H1 (cell line): ENCODE results near the gene PRSS22.

Source experiments
- CREB1 ChIP-seq: IDR thresholded peaks from 2 replicates; pipeline ENCODE4 v1.6.1; 2012; ENCODE audit warnings: inconsistent platforms
- EP300 ChIP-seq, 2 experiments: IDR thresholded peaks; 1 replicate in 1 of 2; 2 replicates in 1 of 2; pipeline ENCODE4 v1.6.1; 2011 to 2012; ENCODE audit warnings: low read depth in 2 of 2, low read length in 2 of 2, mild to moderate bottlenecking in 2 of 2, borderline replicate concordance in 1 of 2, inconsistent platforms in 1 of 2, moderate library complexity in 1 of 2
- EZH2 ChIP-seq: fragments of 200-600 bp; sonication (generic); IDR thresholded peaks from 2 replicates; pipeline ENCODE4 v1.7.1; 2012; ENCODE audit warnings: low read depth, mild to moderate bottlenecking, moderate library complexity, low read length, inconsistent platforms; ENCODE audit not compliant: severe bottlenecking
- JUND ChIP-seq: IDR thresholded peaks from 2 replicates; pipeline ENCODE4 v1.6.1; 2011; ENCODE audit warnings: mild to moderate bottlenecking, improper control_type of control experiment, low read length
- POLR2A ChIP-seq, 2 experiments: IDR thresholded peaks; 1 replicate in 1 of 2; 2 replicates in 1 of 2; pipeline ENCODE4 v1.6.1; 2011; ENCODE audit warnings: low read depth in 2 of 2, low read length in 2 of 2, mild to moderate bottlenecking in 2 of 2; ENCODE audit errors: control extremely low read depth in 1 of 2
- RAD21 ChIP-seq, 2 experiments: IDR thresholded peaks in 1 of 2; conservative IDR thresholded peaks in 1 of 2; 2 replicates each; pipeline ENCODE4 v1.6.1; 2011; ENCODE audit warnings: low read depth in 2 of 2, low read length in 2 of 2, improper control_type of control experiment in 1 of 2, inconsistent platforms in 1 of 2, mild to moderate bottlenecking in 1 of 2, moderate library complexity in 1 of 2
- SIN3A ChIP-seq, 2 experiments: IDR thresholded peaks in 1 of 2; conservative IDR thresholded peaks in 1 of 2; 2 replicates each; pipeline ENCODE4 v1.6.1; 2011 to 2012; ENCODE audit warnings: low read length in 2 of 2, improper control_type of control experiment in 1 of 2, low read depth in 1 of 2, mild to moderate bottlenecking in 1 of 2
- SRF ChIP-seq: IDR thresholded peaks from 2 replicates; pipeline ENCODE4 v1.6.1; 2011; ENCODE audit warnings: mild to moderate bottlenecking, low read depth, low read length, moderate library complexity
- TF ChIP-seq, protein P1 (sequence below), 3 experiments: IDR thresholded peaks; 1 replicate in 2 of 3; 2 replicates in 1 of 3; pipeline versions ENCODE4 v1.5.1 to v1.6.1; 2011; ENCODE audit warnings: low read length in 3 of 3, mild to moderate bottlenecking in 3 of 3, inconsistent platforms in 2 of 3, low read depth in 1 of 3, moderate library complexity in 1 of 3; ENCODE audit not compliant: insufficient read depth in 1 of 3; ENCODE audit errors: control extremely low read depth in 1 of 3
- TF ChIP-seq, protein P2 (sequence below): IDR thresholded peaks from 2 replicates; pipeline ENCODE4 v1.6.1; 2011; ENCODE audit warnings: low read length, improper control_type of control experiment

DNA sequence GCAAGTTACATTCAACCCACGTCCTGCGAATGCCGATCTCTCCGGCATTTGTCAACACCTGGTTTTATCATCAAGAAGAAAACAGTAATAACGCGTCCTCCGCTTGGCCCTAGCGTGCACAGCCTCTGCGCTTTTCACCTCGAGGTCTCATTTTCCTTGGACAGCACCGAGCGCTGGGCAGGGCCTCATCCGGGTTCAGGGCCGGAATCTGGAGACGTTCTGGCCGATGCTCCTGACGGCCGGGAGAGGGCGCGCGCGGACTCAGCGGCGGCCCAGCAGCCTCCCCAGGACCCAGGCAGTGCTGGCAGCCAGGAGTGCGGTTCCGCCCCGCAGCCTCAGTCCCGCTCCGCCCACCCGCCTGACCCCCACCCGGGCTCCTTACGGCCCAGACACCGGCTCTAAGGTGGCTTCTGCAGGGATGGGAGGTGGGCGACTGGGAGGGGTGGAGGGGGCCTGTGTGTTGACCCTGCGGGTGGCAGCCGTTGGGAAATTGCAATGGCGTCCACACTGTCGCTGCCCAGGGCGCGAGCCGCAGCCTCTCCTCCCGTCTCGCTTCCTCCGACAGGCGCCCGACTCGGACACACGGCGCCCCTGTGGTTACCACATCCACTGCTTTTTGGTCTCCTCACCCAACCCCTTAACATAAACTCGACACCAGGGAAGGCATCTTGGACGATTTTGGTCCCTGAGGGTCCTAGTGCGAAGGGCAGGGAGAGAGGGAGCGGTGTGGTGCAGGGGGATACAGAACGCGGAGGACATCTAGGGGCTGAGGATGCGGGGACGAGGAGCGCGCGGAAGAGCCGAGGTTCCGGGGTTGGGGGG is 46.3 kb upstream of the PRSS22 start:
- TF ChIP-seq, protein P1, sequence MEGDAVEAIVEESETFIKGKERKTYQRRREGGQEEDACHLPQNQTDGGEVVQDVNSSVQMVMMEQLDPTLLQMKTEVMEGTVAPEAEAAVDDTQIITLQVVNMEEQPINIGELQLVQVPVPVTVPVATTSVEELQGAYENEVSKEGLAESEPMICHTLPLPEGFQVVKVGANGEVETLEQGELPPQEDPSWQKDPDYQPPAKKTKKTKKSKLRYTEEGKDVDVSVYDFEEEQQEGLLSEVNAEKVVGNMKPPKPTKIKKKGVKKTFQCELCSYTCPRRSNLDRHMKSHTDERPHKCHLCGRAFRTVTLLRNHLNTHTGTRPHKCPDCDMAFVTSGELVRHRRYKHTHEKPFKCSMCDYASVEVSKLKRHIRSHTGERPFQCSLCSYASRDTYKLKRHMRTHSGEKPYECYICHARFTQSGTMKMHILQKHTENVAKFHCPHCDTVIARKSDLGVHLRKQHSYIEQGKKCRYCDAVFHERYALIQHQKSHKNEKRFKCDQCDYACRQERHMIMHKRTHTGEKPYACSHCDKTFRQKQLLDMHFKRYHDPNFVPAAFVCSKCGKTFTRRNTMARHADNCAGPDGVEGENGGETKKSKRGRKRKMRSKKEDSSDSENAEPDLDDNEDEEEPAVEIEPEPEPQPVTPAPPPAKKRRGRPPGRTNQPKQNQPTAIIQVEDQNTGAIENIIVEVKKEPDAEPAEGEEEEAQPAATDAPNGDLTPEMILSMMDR (IDR thresholded peaks at IDR 0.05; ENCODE audit: control extremely low read depth in 1 of 3, insufficient read depth in 1 of 3, low read depth in 1 of 3, low read length in 3 of 3) = peak; percentile 85 to 96 (median 88)
- TF ChIP-seq POLR2A (IDR thresholded peaks at IDR 0.05; ENCODE audit: control extremely low read depth in 1 of 2, low read depth in 2 of 2, low read length in 2 of 2) = no peak
- 0 out of 3 replicates have a peak, but pooled peaks of 1 of the 2 experiments have one; percentile 27 for TF ChIP-seq EP300 (IDR thresholded peaks at IDR 0.05; ENCODE audit: borderline replicate concordance in 1 of 2, low read depth in 2 of 2, low read length in 2 of 2)
- peak in 1 of 2 experiments; percentile 51; a peak in 2 of 4 replicates for TF ChIP-seq SIN3A (conservative IDR thresholded peaks at IDR 0.05 in 1 of 2, IDR thresholded peaks at IDR 0.05 in 1 of 2; ENCODE audit: low read depth in 1 of 2, low read length in 2 of 2)
- TF ChIP-seq EZH2 = no peak
- peak; percentile 54; the same call in 1 of the 2 replicates for TF ChIP-seq CREB1
- TF ChIP-seq SRF = no peak
- TF ChIP-seq RAD21 (IDR thresholded peaks at IDR 0.05 in 1 of 2, conservative IDR thresholded peaks at IDR 0.05 in 1 of 2; ENCODE audit: low read depth in 2 of 2, low read length in 2 of 2) = peak; percentile 40 to 57; a peak in 3 of 4 replicates
- TF ChIP-seq JUND = no peak
- TF ChIP-seq, protein P2, sequence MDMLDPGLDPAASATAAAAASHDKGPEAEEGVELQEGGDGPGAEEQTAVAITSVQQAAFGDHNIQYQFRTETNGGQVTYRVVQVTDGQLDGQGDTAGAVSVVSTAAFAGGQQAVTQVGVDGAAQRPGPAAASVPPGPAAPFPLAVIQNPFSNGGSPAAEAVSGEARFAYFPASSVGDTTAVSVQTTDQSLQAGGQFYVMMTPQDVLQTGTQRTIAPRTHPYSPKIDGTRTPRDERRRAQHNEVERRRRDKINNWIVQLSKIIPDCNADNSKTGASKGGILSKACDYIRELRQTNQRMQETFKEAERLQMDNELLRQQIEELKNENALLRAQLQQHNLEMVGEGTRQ = 0 out of 2 replicates have a peak, but pooled peaks have one; percentile 27
